Spleen (tissue), 11 donors: Measurements from ENCODE around the gene SYNRG. TPM values are rescaled to one million over a fixed set of nuclear protein-coding genes. Genes with fewer than 3 reads are reported as not detected.

ENCODE experiments used
- DNase-seq: peaks from one replicate; pipeline ENCODE4 v3.0.0-alpha.2; 2020
- H3K27ac ChIP-seq, 8 donors: fragments of 200-600 bp; sonication (generic) in 7 of 8; 1 replicate in 4 of 8; 2 replicates in 4 of 8; pipeline versions ENCODE4 v1.5.0 to v1.8.0; 2016 to 2021; ENCODE audit warnings: inconsistent platforms in 4 of 8, mild to moderate bottlenecking in 4 of 8, moderate library complexity in 1 of 8
- H3K27me3 ChIP-seq, 7 donors: fragments of 200-600 bp; sonication (generic) in 6 of 7; replicated peaks in 1 of 7; 1 replicate in 4 of 7; 2 replicates in 3 of 7; pipeline versions ENCODE4 v1.5.0 to v1.8.0; 2016 to 2021; ENCODE audit warnings: inconsistent platforms in 3 of 7, mild to moderate bottlenecking in 1 of 7
- H3K36me3 ChIP-seq, 6 donors: fragments of 200-600 bp; sonication (generic) in 5 of 6; 1 replicate in 4 of 6; 2 replicates in 2 of 6; pipeline versions ENCODE4 v1.5.0 to v1.8.0; 2016 to 2021; ENCODE audit warnings: inconsistent platforms in 2 of 6
- H3K4me1 ChIP-seq, 6 donors: fragments of 200-600 bp; sonication (generic) in 5 of 6; 1 replicate in 3 of 6; 2 replicates in 3 of 6; pipeline versions ENCODE4 v1.5.0 to v1.8.0; 2016 to 2021; ENCODE audit warnings: inconsistent platforms in 3 of 6
- H3K4me3 ChIP-seq, 8 donors: fragments of 200-600 bp; sonication (generic) in 7 of 8; 1 replicate in 4 of 8; 2 replicates in 4 of 8; pipeline versions ENCODE4 v1.5.0 to v1.8.0; 2016 to 2021; ENCODE audit warnings: inconsistent platforms in 4 of 8, mild to moderate bottlenecking in 4 of 8, moderate library complexity in 2 of 8
- H3K9me3 ChIP-seq, 8 donors: fragments of 200-600 bp; sonication (generic) in 7 of 8; 1 replicate in 4 of 8; 2 replicates in 4 of 8; pipeline versions ENCODE4 v1.5.0 to v1.8.0; 2016 to 2021; ENCODE audit warnings: inconsistent platforms in 4 of 8
- CTCF ChIP-seq, 11 experiments: fragments of 200-600 bp in 7 of 11; fragments of 450-650 bp in 4 of 11; sonication (generic) in 4 of 11; IDR thresholded peaks in 8 of 11; conservative IDR thresholded peaks in 3 of 11; 1 replicate in 7 of 11; 2 replicates in 4 of 11; pipeline versions ENCODE4 v1.4.0 to v1.8.0; 2016 to 2021; ENCODE audit warnings: antibody characterized with exemption in 11 of 11, inconsistent platforms in 4 of 11, mild to moderate bottlenecking in 1 of 11
- POLR2A ChIP-seq, 3 donors: fragments of 450-650 bp; IDR thresholded peaks; one replicate each; pipeline ENCODE4 v1.5.1; 2017; ENCODE audit warnings: antibody characterized with exemption in 3 of 3, mild to moderate bottlenecking in 1 of 3
- POLR2AphosphoS5 ChIP-seq, 3 donors: sonication (generic); formaldehyde crosslinking; IDR thresholded peaks; one replicate each; pipeline ENCODE4 v1.5.1; 2017; ENCODE audit warnings: antibody characterized with exemption in 3 of 3
- WGBS, 5 donors: extraction: QIAGEN DNeasy Blood & Tissue Kit in 3 of 5; methylation state at CpG; one replicate each; pipeline versions ENCODE4 v1.1.5 to v1.1.7; 2013 to 2018; 5-methylcytosine and 5-hydroxymethylcytosine counted together
- intact Hi-C: fragments of 100-400 bp; cut with DNase I; formaldehyde crosslinking; loops from one replicate; pipeline ENCODE4 v1.15.0; 2023; ENCODE audit warnings: low total_unique reads
- polyA plus RNA-seq, 3 donors: library from polyadenylated mRNA; stranded (reverse); fragments of 200-250 nt; gene quantifications; one replicate each; pipeline ENCODE4 v1.2.1, GENCODE V29; 2013
- total RNA-seq, 7 donors: library from RNA; depleted of rRNA in 3 of 7; stranded (reverse); fragments of >200 nt in 3 of 7; fragmentation: NEBNext Ultra II Directional in 4 of 7; extraction: Animal tissue kit (Norgen Biotek cat#: 25700) in 4 of 7; gene quantifications; one replicate each; pipeline versions ENCODE4 v1.1.0 to v1.2.1, GENCODE V29; 2016 to 2021
- donor health status: healthy with polysubstance abuse.
- donor health status: DM: no; HTN: no; CAD: no; lungs with moderate emphysema.
- donor health status: DM: no; HTN: no; CAD: no.
- donor health status: Bipolar disorder and iron deficiency.
- donor health status: healthy.
- donor health status: DM: no; HTN: no; CAD: no.
- donor health status: DM: yes; HTN: yes; CAD: no.

The SYNRG gene
- total and polyA plus RNA-seq, 10 donors = 10.9 to 91.3 (median 69.8) TPM

GRCh38 chr17:37553401-37553966 lies 55.7 kb downstream of the SYNRG start:
- H3K9me3 ChIP-seq = no peaks in the 10 kb centered on the region
- no peak overlapping the region for H3K4me3 ChIP-seq
- intact Hi-C loops = no loop called here
- WGBS, 5 donors = 52 to 65% (median 60%) methylated on average over 6 of the region's 6 CpGs
- no peaks in the 10 kb centered on the region for H3K27me3 ChIP-seq
- no peak overlapping the region for H3K27ac ChIP-seq
- H3K4me1 ChIP-seq = peaks cover 3 to 51% (median 26%) of the 10 kb centered on the region in 6 donors
- TF ChIP-seq POLR2AphosphoS5 (IDR thresholded peaks at IDR 0.05) (no peak), POLR2A (IDR thresholded peaks at IDR 0.05) (no peak), CTCF (IDR thresholded peaks at IDR 0.05 in 8 of 11, conservative IDR thresholded peaks at IDR 0.05 in 3 of 11) (no peak)
- DNase-seq = no peak
- peaks cover 0 to 98% (median 50%) of the 10 kb centered on the region in 6 donors for H3K36me3 ChIP-seq

GRCh38 chr17:37551788-37552187 lies 57.4 kb downstream of the SYNRG start:
- intact Hi-C loops = no loop called here
- TF ChIP-seq POLR2AphosphoS5 (IDR thresholded peaks at IDR 0.05) (no peak), POLR2A (IDR thresholded peaks at IDR 0.05) (no peak), CTCF (IDR thresholded peaks at IDR 0.05 in 8 of 11, conservative IDR thresholded peaks at IDR 0.05 in 3 of 11) (no peak)
- H3K27ac ChIP-seq = no peak overlapping the region
- no peaks in the 10 kb centered on the region for H3K27me3 ChIP-seq
- H3K9me3 ChIP-seq = no peaks in the 10 kb centered on the region
- no peak overlapping the region for H3K4me3 ChIP-seq
- WGBS, 5 donors = 90 to 93% (median 92%) methylated on average over 3 of the region's 3 CpGs
- DNase-seq = no peak
- H3K4me1 ChIP-seq = peaks cover 3 to 67% (median 35%) of the 10 kb centered on the region in 6 donors
- peaks cover 0 to 98% (median 33%) of the 10 kb centered on the region in 6 donors for H3K36me3 ChIP-seq

- no peak for TF ChIP-seq CTCF (IDR thresholded peaks at IDR 0.05 in 8 of 11, conservative IDR thresholded peaks at IDR 0.05 in 3 of 11)
- TF ChIP-seq POLR2A (IDR thresholded peaks at IDR 0.05) = no peak
- no peak for TF ChIP-seq POLR2AphosphoS5 (IDR thresholded peaks at IDR 0.05)
- Histone ChIP-seq H3K4me3 (no peak overlapping the region), H3K36me3 (peaks cover 0 to 97% (median 16%) of the 10 kb centered on the region in 6 donors), H3K4me1 (peaks cover 3 to 70% (median 32%) of the 10 kb centered on the region in 6 donors), H3K9me3 (no peaks in the 10 kb centered on the region), H3K27ac (no peak overlapping the region), H3K27me3 (no peaks in the 10 kb centered on the region)
- intact Hi-C loops = no loop called here
- no peak for DNase-seq
- WGBS, 5 donors = 76 to 88% (median 88%) methylated on average over 1 of the region's 1 CpG
Measured at GRCh38 chr17:37547986-37548385, 61.2 kb downstream of the SYNRG start.

DNA sequence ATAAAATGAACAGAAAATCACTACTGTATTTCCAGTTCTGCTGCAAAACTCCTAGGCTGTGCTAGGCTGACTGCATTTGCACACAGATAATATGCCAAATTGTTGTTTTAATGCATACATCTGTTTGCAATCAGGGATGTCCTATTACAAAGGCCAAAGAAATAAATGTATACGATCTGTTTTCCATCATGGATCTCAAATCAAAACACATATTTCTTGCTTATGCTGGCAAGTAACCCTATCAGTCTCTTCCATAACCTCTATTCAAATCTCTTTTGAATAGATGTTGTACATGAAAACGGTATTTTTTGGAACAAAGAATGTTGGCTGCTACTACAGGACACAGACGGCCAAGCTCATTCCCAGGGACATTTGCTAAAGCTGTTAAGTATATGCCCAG lies 62.9 kb downstream of the SYNRG start:
- TF ChIP-seq POLR2AphosphoS5 (IDR thresholded peaks at IDR 0.05) (no peak), POLR2A (IDR thresholded peaks at IDR 0.05) (no peak)
- no peak overlapping the region for H3K27ac ChIP-seq
- DNase-seq = no peak
- no peak overlapping the region for H3K4me3 ChIP-seq
- H3K27me3 ChIP-seq = no peaks in the 10 kb centered on the region
- peaks cover 0 to 55% (median 25%) of the 10 kb centered on the region in 6 donors for H3K4me1 ChIP-seq
- peaks cover 0 to 99% (median 24%) of the 10 kb centered on the region in 6 donors for H3K36me3 ChIP-seq
- WGBS, 5 donors = 77 to 89% (median 86%) methylated on average over 3 of the region's 3 CpGs
- intact Hi-C loops = no loop called here
- H3K9me3 ChIP-seq = no peaks in the 10 kb centered on the region
